GM12891 (cell line): ENCODE measurements around the gene RAB3GAP1.

Experiments used
- POLR2A ChIP-seq: IDR thresholded peaks from 2 replicates; pipeline ENCODE4 v1.6.1; 2011; ENCODE audit warnings: low read depth, low read length, control low read depth
- POLR2AphosphoS5 ChIP-seq: IDR thresholded peaks from 2 replicates; pipeline ENCODE4 v1.6.1; 2011; ENCODE audit warnings: low read depth, low read length, control low read depth
- POU2F2 ChIP-seq: IDR thresholded peaks from 2 replicates; pipeline ENCODE4 v1.6.1; 2011; ENCODE audit warnings: low read depth, mild to moderate bottlenecking, control low read depth, low read length, moderate library complexity
- SPI1 ChIP-seq: IDR thresholded peaks from 2 replicates; pipeline ENCODE4 v1.6.1; 2011; ENCODE audit warnings: low read depth, low read length, control low read depth
- TAF1 ChIP-seq: IDR thresholded peaks from 2 replicates; pipeline ENCODE4 v1.6.1; 2011; ENCODE audit warnings: low read depth, low read length, control low read depth

DNA sequence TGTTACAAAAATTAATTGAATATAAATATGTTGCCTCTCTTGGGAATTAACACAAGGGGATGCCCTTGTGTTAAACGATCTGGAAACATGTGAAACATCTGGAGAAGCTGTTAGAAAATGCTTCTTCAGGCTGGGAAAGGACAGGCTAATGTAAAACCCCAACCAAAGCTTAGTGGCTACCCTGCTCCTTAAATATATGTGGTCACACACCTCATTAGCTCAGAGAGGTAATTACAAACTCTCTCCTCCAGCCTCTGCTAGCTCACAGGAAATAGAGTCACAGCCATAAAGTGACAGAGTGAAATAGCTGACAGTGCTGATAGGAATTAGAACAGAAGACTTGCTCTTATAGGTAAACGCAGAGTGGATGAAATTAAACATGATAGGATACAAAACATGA is 155.9 kb downstream of the RAB3GAP1 start:
- TF ChIP-seq POLR2A = no peak
- no peak for TF ChIP-seq SPI1
- no peak for TF ChIP-seq POU2F2
- no peak for TF ChIP-seq TAF1
- no peak for TF ChIP-seq POLR2AphosphoS5
